Medulla oblongata (tissue), 1 donor: Measurements from ENCODE around the gene PCDHA13.
"Not testable (repeated sequence)": the region's sequence is repeated elsewhere in the genome, so short reads cannot be mapped to it uniquely, and the experiment has no call there.

Source experiments
- DNase-seq: peaks from one replicate; pipeline ENCODE4 v3.0.0-alpha.2; 2015; ENCODE audit errors: extremely low spot score

The PCDHA13 gene, protein sequence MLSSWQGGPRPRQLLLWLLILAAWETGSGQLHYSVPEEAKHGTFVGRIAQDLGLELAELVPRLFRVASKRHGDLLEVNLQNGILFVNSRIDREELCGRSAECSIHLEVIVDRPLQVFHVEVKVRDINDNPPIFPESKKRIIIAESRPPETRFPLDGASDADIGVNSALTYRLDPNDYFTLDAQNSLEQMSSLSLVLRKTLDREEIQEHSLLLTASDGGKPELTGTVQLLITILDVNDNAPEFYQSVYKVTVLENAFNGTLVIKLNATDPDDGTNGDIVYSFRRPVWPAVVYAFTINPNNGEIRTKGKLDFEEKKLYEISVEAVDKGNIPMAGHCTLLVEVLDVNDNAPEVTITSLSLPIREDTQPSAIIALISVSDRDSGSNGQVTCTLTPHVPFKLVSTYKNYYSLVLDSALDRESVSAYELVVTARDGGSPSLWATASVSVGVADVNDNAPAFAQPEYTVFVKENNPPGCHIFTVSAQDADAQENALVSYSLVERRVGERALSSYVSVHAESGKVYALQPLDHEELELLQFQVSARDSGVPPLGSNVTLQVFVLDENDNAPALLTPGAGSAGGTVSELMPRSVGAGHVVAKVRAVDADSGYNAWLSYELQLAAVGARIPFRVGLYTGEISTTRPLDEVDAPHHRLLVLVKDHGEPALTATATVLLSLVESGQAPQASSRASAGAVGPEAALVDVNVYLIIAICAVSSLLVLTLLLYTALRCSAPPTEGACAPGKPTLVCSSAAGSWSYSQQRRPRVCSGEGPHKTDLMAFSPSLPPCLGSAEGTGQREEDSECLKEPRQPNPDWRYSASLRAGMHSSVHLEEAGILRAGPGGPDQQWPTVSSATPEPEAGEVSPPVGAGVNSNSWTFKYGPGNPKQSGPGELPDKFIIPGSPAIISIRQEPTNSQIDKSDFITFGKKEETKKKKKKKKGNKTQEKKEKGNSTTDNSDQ

GRCh38 chr5:140881889-140882590 lies at the start of gene PCDHA13:
TSS of gene PCDHA13 (plus strand) at chr5:140882124. CDS start at chr5:140882269, 145 bp downstream.
- peak; percentile 36 for DNase-seq

DNA sequence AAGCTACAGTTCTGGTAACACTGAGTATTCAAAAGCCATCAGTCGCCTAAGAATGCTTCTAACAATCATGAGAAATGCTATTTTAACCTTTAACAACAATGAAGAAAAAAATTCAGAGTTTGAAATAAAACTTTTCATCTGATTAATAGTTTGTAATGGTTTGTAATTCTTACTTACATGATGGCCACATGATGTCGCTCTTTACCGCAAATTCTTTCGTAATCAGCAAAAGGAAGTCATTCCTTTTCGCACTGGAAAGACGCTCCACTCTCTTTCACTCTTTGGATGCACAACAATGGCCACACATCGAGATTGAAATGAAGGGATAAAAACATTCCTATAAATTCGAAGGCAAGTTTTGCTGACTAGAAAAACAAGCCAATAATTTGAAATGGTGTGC lies 47.9 kb upstream of the PCDHA13 start, which contains the start of gene PCDHA7:
Gene PCDHA7, plus strand, starts transcription at position 277 of the 400 bp plus-strand sequence. Its CDS starts 115 bp downstream, at position 392.
- DNase-seq: peak; percentile 49

- DNase-seq: not testable (repeated sequence)
These were observed 47.4 kb upstream of the PCDHA13 start for GRCh38 chr5:140834439-140835008.

GRCh38 chr5:140835622-140836510 lies 46.1 kb upstream of the PCDHA13 start:
- DNase-seq: no peak

- DNase-seq: peak; percentile 42
These were observed 40.7 kb upstream of the PCDHA13 start, which contains the start of gene PCDHA8 for GRCh38 chr5:140840978-140841962. TSS of gene PCDHA8 (plus strand) at chr5:140841187. CDS start at chr5:140841322, 135 bp downstream.

- DNase-seq: no peak
These were observed 38.9 kb upstream of the PCDHA13 start for GRCh38 chr5:140842798-140843733.

GRCh38 chr5:140848139-140849102 lies 33.5 kb upstream of the PCDHA13 start, which contains the start of gene PCDHA9:
TSS of gene PCDHA9 (plus strand) at chr5:140848382. CDS start at chr5:140848496, 114 bp downstream.
- DNase-seq: peak; percentile 23

DNA sequence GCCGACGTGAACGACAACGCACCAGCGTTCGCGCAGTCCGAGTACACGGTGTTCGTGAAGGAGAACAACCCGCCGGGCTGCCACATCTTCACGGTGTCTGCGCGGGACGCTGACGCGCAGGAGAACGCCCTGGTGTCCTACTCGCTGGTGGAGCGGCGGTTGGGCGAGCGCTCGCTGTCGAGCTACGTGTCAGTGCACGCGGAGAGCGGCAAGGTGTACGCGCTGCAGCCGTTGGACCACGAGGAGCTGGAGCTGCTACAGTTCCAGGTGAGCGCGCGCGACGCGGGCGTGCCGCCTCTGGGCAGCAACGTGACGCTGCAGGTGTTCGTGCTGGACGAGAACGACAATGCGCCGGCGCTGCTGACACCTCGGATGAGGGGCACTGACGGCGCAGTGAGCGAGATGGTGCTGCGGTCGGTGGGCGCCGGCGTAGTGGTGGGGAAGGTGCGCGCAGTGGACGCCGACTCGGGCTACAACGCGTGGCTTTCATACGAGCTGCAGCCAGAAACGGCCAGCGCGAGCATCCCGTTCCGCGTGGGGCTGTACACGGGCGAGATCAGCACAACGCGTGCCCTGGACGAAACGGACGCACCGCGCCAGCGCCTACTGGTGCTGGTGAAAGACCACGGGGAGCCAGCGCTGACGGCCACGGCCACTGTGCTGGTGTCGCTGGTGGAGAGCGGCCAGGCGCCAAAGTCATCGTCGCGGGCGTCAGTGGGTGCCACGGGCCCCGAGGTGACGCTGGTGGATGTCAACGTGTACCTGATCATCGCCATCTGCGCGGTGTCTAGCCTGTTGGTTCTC lies 31.9 kb upstream of the PCDHA13 start:
- DNase-seq: not testable (repeated sequence)

- peak; percentile 85 for DNase-seq
These were observed 25.9 kb upstream of the PCDHA13 start, which contains the start of gene PCDHA10 for GRCh38 chr5:140855772-140856674. TSS of gene PCDHA10 (plus strand) at chr5:140855897. CDS start at chr5:140856049, 152 bp downstream.

DNA sequence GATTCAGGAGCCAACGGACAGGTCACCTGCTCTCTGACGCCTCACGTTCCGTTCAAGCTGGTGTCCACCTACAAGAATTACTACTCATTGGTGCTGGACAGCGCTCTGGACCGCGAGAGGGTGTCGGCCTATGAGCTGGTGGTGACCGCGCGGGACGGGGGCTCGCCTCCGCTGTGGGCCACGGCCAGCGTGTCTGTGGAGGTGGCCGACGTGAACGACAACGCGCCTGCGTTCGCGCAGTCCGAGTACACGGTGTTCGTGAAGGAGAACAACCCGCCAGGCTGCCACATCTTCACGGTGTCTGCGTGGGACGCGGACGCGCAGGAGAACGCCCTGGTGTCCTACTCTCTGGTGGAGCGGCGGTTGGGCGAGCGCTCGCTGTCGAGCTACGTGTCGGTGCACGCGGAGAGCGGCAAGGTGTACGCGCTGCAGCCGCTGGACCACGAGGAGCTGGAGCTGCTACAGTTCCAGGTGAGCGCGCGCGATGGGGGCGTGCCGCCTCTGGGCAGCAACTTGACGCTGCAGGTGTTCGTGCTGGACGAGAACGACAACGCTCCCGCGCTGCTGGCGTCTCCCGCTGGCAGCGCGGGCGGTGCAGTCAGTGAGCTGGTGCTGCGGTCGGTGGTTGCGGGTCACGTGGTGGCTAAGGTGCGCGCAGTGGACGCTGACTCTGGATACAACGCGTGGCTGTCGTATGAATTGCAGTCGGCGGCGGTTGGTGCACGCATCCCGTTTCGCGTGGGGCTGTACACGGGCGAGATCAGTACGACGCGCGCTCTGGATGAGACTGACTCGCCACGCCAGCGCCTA lies 24.5 kb upstream of the PCDHA13 start:
- no peak for DNase-seq

DNA sequence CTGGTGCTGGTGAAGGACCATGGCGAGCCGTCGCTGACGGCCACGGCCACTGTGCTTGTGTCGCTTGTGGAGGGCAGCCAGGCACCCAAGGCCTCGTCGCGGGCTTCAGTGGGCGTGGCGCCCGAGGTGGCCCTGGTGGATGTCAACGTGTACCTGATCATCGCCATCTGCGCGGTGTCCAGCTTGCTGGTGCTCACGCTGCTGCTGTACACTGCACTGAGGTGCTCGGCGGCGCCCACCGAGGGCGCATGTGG lies 24.0 kb upstream of the PCDHA13 start:
- DNase-seq: no peak

GRCh38 chr5:140862441-140863295 lies 19.3 kb upstream of the PCDHA13 start:
- no peak for DNase-seq
